Left colon (tissue), 2 donors: ENCODE measurements around the gene GSTA4. TPM values are rescaled to one million over a fixed set of nuclear protein-coding genes. Genes with fewer than 3 reads are reported as not detected.
A peak's percentile ranks its signal among the peaks of the same experiment; 100 is the strongest.
"Not testable (repeated sequence)": the region's sequence is repeated elsewhere in the genome, so short reads cannot be mapped to it uniquely, and the experiment has no call there.

Experiments used
- ATAC-seq: fragments of 200-7000 bp; cut with Tn5 transposase; one replicate; pipeline ENCODE4 v1.9.1; 2020; ENCODE audit warnings: mild to moderate bottlenecking, moderate library complexity
- DNase-seq, 2 donors: peaks; one replicate each; pipeline ENCODE4 v3.0.0-alpha.2; 2020
- intact Hi-C, 2 donors: fragments of 100-400 bp; cut with DNase I in 1 of 2; cut with micrococcal nuclease in 1 of 2; formaldehyde crosslinking; loops; one replicate each; pipeline versions ENCODE4 v1.11.2 to v1.14.0; 2022; cut with DNase I, micrococcal nuclease
- total RNA-seq, 2 donors: library from RNA; stranded (reverse); fragmentation: NEBNext Ultra II Directional; extraction: Animal tissue kit (Norgen Biotek cat#: 25700); gene quantifications; one replicate each; pipeline ENCODE4 v1.2.1, GENCODE V29; 2021
- donor health status: DM: no; HTN: no; CAD: no.
- donor health status: DM: yes; HTN: yes; CAD: no.

GSTA4 gene
- total RNA-seq, 2 donors from 2014 or later, result 14.1 to 15.2 TPM

DNA sequence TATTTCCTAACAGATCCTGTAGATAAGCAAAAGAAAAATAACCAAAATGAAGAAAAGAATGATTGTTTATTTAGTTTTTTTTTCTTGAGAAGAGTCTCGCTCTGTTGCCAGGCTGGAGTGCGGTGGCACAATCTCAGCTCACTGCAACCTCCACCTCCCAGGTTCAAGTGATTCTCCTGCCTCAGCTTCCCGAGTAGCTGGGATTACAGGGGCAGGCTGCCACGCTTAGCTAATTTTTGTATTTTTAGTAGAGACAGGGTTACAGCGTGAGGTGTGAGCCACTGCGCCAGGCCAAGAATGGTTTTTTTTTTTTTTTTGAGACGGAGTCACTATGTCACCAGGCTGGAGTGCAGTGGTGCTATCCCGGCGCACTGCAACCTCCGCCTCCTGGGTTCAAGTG, 52.3 kb downstream of the GSTA4 start:
- intact Hi-C loops, ATAC-seq, DNase-seq: not testable (repeated sequence)

DNA sequence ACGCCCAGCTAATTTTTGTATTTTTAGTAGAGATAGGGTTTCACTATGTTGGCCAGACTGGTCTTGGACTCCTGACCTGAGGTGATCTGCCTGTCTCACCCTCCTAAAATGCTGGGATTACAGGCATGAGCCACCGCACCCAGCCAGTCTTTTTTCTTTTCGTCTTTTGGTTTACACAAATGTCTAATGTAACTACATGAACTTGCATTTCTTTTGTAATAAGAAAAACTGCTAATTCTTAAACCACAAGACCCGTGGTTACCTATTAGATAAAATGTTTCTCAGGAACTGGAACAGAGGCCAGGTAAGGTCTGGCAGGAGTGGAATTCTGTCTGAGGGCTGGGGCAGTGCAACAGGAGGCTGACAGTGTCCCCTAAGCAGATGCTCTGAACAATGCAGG, 52.9 kb downstream of the GSTA4 start:
- ATAC-seq (no peak), DNase-seq (no peak)
- intact Hi-C loops, result no loop called here

DNA sequence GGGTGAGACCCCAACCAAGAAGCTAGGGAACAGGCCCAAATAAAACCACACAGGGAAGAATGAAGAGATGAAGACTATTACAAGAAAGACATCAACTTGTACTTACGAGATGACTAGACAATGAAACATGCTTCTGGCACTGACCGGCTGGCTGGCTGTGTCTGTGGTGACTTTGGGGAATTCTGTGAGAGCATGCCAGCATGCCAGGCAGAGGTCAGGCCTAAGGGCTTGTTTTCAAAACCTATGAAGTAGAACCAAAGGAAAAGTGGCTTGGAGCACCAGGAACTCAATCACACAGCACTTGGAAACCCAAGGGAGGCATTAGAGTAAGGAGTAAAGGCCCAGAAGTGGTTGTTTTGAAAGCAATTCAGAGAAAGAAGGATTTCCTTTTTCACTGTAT, 57.2 kb downstream of the GSTA4 start:
- intact Hi-C loops, result no loop called here
- no peak for ATAC-seq

DNA sequence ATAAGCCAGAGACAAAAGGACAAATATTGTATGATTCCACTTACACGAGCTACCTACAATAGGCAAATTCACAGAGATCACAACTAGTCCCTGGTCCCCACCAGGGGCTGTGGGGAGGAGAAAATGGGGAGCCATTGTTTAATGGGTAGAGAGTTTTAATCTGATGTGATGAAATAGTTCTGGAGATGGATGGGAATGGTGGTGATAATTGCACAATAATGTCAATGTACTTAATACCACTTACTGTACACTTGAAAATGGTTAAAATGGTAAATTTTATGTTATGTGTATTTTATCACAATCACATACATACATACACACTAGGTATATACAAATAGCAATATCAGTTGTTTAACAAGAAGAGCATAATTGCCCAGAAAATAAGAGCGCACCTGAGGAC, 61.3 kb downstream of the GSTA4 start:
- intact Hi-C loops, result no loop called here
- DNase-seq, result no peak

More for the DNA sequence above, 57.2 kb downstream of the GSTA4 start:
- DNase-seq, result no peak

DNA sequence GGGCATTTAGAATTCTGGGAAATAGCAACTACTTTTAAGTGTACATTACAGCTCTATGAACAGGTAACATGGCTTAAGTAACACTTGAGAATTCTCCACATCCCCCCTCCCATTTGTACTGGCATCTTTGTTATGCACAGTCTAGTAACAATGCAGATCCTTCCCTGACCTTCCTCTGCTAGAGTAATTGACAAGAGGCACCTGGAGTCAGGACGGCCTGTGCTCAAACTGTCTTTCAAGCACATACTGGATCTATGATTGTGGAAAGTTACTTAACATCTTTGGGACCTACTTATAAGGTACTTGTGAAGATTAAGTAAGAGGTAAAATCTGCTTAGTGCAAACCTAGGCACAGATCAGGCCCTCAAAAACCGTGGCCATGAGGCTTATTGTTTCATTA, 63.7 kb downstream of the GSTA4 start:
- ATAC-seq (no peak), DNase-seq (no peak)
- intact Hi-C loops, result no loop called here

More for the DNA sequence above, 61.3 kb downstream of the GSTA4 start:
- no peak for ATAC-seq

DNA sequence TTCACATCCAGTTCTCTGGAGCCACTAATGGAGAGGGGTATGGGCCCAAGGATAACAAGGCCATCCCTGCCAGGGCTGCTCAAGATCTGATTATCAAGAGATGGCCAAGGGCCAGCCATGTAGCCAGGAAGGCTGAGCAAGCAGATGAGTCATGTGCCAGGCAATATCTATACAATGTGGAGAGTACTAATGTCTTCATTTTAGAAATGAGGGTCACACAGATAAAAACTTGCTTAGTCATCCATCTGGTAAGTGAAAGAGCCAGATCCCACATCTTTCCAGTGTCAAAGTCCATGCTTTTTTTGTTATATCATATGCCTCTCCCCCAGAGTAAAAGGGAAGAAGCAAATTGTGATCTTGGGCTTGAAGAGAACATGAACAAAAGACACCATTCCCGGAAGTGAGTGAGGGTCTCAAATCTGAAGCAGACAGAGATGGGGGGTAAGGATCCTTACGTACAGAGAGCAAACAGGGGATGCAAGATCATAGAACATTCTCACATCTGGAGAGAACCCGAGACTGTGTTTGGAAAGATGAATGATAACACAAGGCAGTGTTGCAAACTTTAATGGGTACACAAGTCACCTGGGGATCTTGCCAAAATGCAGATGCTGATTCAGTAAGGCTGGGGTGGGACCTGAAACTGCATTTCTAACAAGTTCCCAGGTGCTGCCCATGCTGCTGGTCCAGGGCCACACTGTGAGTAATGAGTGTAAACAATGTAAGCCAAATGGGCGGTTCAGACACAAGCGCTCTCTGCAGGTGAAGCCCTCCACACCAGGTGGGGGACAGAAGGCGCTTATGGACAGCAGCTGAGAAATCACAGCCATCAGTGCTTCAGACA, 65.5 kb downstream of the GSTA4 start:
- ATAC-seq (peak; percentile 30), DNase-seq (no peak)
- intact Hi-C loops, result no loop called here

Other genes with a start within 250 kb of the GSTA4 start
- gene GSTA2, start 231.8 kb downstream of the GSTA4 start, total RNA-seq, result not detected
- 1 to 10 TPM in 1 of 2 donors, under 1 TPM in 1; 0.50 to 8.1 TPM for gene GSTA1, start 191.5 kb downstream of the GSTA4 start, total RNA-seq
- not detected for gene GSTA5, start 154.5 kb downstream of the GSTA4 start, total RNA-seq
- gene GSTA3, start 85.6 kb downstream of the GSTA4 start, total RNA-seq, result not detected
- gene CILK1, start 66.5 kb upstream of the GSTA4 start, total RNA-seq, result 10 to 100 TPM; 17.7 to 19.6 TPM
- gene FBXO9, start 70.1 kb upstream of the GSTA4 start, total RNA-seq, result 10 to 100 TPM; 70.5 to 93.6 TPM
- not detected for gene GCM1, start 153.6 kb upstream of the GSTA4 start, total RNA-seq